Calu3 (cell line): ENCODE data around the gene CEMIP. TPM values are rescaled to one million over a fixed set of nuclear protein-coding genes. Genes with fewer than 3 reads are reported as not detected.

Experiments used
- BruUV-seq: library from RNA; stranded (reverse); fragments of 400-500 nt; replicated peaks from 2 replicates; lab custom pipeline; 2021; lab: Mats Ljungman, UMichigan
- CTCF ChIA-PET: fragments of 300-600 bp; sonication (Branson Sonifier 250); formaldehyde crosslinking; loops from one replicate; lab custom pipeline; 2022; ENCODE audit warnings: antibody characterized with exemption; lab: Charles Lee
- DNase-seq: peaks from one replicate; pipeline ENCODE4 v3.0.0; 2022
- H3K27ac Mint-ChIP-seq: one replicate; pipeline ENCODE4 v1.8.0; 2022; ENCODE audit warnings: mixed read lengths; ENCODE audit not compliant: unreplicated experiment
- H3K27me3 Mint-ChIP-seq: one replicate; pipeline ENCODE4 v1.8.0; 2022; ENCODE audit warnings: mixed read lengths; ENCODE audit not compliant: unreplicated experiment
- H3K36me3 Mint-ChIP-seq: one replicate; pipeline ENCODE4 v1.8.0; 2022; ENCODE audit warnings: mild to moderate bottlenecking, moderate library complexity, mixed read lengths; ENCODE audit not compliant: insufficient read depth, unreplicated experiment
- H3K4me1 Mint-ChIP-seq: one replicate; pipeline ENCODE4 v1.8.0; 2022; ENCODE audit warnings: mild to moderate bottlenecking, low read depth, mixed read lengths; ENCODE audit not compliant: unreplicated experiment
- H3K4me3 Mint-ChIP-seq: one replicate; pipeline ENCODE4 v1.8.0; 2022; ENCODE audit warnings: mild to moderate bottlenecking, low read depth, moderate library complexity, mixed read lengths; ENCODE audit not compliant: unreplicated experiment
- H3K9me3 Mint-ChIP-seq: one replicate; pipeline ENCODE4 v1.8.0; 2022; ENCODE audit warnings: low read depth, mixed read lengths; ENCODE audit not compliant: unreplicated experiment
- intact Hi-C: fragments of 100-400 bp; cut with micrococcal nuclease; formaldehyde crosslinking; loops from one replicate; pipeline ENCODE4 v1.10.0; 2022; ENCODE audit not compliant: unreplicated experiment
- total RNA-seq: library from RNA; stranded (reverse); gene quantifications from 2 replicates; pipeline ENCODE4 v1.2.3, GENCODE V29; 2022
- TF ChIP-seq, protein P1 (sequence below): fragments of 200-600 bp; IDR thresholded peaks from one replicate; pipeline ENCODE4 v1.8.0; 2022; ENCODE audit warnings: antibody characterized with exemption; ENCODE audit not compliant: unreplicated experiment

CEMIP gene
- total RNA-seq, 1 experiment from 2014 or later: 1.8 TPM

DNA sequence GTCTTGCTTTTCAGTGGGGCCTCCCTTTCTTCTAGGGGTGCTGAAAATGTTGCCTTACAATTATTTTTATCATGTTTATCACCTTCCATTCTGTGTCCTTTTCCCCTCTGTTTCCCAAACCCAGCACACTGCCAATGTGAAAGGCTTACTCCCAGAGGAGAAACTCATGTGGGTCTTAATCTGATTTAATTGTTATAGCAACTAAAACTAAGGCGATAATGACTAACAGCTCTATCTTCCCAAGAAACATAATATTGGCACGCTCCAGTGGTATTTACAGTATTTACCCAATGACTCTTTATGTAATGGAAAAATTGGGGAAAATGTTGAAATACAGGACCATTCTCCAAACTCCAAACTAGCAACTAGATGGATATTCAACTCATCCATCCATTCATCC lies 152.0 kb downstream of the CEMIP start:
- no peak for DNase-seq
- H3K27me3 Mint-ChIP-seq: no peaks in the 10 kb centered on the region
- BruUV-seq: no TSS peak
- no peak overlapping the region for H3K4me3 Mint-ChIP-seq
- intact Hi-C loops: no loop called here
- H3K9me3 Mint-ChIP-seq: no peaks in the 10 kb centered on the region
- no peaks in the 10 kb centered on the region for H3K36me3 Mint-ChIP-seq
- peaks cover 13% of the 10 kb centered on the region for H3K4me1 Mint-ChIP-seq
- no peak overlapping the region for H3K27ac Mint-ChIP-seq
- TF ChIP-seq, protein P1, sequence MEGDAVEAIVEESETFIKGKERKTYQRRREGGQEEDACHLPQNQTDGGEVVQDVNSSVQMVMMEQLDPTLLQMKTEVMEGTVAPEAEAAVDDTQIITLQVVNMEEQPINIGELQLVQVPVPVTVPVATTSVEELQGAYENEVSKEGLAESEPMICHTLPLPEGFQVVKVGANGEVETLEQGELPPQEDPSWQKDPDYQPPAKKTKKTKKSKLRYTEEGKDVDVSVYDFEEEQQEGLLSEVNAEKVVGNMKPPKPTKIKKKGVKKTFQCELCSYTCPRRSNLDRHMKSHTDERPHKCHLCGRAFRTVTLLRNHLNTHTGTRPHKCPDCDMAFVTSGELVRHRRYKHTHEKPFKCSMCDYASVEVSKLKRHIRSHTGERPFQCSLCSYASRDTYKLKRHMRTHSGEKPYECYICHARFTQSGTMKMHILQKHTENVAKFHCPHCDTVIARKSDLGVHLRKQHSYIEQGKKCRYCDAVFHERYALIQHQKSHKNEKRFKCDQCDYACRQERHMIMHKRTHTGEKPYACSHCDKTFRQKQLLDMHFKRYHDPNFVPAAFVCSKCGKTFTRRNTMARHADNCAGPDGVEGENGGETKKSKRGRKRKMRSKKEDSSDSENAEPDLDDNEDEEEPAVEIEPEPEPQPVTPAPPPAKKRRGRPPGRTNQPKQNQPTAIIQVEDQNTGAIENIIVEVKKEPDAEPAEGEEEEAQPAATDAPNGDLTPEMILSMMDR: no peak
- CTCF ChIA-PET: no interaction called here

DNA sequence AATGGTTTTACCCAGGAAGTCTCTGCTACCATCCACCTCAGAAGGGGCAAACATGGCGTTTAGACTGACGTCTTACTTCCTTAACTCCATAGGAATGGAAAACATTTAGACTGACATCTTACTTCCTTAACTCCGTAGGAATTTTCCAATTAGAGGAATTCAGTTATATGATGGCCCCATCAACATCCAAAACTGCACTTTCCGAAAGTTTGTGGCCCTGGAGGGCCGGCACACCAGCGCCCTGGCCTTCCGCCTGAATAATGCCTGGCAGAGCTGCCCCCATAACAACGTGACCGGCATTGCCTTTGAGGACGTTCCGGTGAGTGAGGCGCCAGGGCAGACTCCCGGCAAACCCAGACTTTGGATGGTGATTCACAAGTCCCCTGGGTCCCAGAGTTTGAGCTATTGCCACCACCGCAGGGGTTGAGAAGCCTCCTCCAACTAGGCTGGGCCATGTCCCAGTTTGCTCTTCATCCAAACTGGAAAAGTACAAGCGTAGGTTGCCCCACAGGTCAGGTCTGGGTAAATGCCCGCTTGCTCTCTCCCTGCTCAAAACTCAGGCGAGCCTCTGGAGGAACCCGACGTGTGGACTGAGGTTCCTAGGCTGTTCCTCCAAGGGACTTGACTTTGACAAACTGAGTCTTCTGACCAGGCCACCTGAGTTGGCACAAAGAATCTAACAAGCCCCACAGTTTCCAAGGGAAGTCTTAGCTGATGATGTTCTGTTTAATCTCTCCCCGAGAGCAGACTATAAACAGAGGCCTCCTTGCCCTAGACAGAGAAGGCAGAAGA lies 152.7 kb downstream of the CEMIP start:
- CTCF ChIA-PET: no interaction called here
- BruUV-seq: no TSS peak
- TF ChIP-seq, protein P1: no peak
- H3K4me1 Mint-ChIP-seq: peaks cover 13% of the 10 kb centered on the region
- intact Hi-C loops: no loop called here
- no peak for DNase-seq
- no peak overlapping the region for H3K4me3 Mint-ChIP-seq
- H3K27me3 Mint-ChIP-seq: no peaks in the 10 kb centered on the region
- no peaks in the 10 kb centered on the region for H3K36me3 Mint-ChIP-seq
- no peak overlapping the region for H3K27ac Mint-ChIP-seq
- no peaks in the 10 kb centered on the region for H3K9me3 Mint-ChIP-seq

DNA sequence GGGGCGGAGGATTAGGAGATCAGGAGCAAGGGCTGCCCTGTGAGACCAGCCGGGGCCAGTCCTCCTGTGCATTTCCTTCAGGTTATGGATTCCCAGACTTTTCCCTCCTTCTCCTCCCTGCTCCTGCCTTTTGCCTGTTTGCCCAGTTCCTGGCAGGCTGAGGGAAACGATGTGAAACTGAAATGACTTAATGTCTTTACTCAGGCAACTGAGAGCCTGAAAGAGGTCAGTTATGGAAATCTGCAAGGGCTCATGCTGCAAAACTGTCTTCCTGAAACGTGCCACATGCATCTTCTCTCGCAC lies 153.3 kb downstream of the CEMIP start:
- TF ChIP-seq, protein P1: no peak
- DNase-seq: no peak
- BruUV-seq: no TSS peak
- Mint-ChIP-seq H3K27me3 (no peaks in the 10 kb centered on the region), H3K4me1 (peaks cover 13% of the 10 kb centered on the region), H3K36me3 (no peaks in the 10 kb centered on the region), H3K27ac (no peak overlapping the region), H3K9me3 (no peaks in the 10 kb centered on the region), H3K4me3 (no peak overlapping the region)
- intact Hi-C loops: no loop called here
- CTCF ChIA-PET: no interaction called here

DNA sequence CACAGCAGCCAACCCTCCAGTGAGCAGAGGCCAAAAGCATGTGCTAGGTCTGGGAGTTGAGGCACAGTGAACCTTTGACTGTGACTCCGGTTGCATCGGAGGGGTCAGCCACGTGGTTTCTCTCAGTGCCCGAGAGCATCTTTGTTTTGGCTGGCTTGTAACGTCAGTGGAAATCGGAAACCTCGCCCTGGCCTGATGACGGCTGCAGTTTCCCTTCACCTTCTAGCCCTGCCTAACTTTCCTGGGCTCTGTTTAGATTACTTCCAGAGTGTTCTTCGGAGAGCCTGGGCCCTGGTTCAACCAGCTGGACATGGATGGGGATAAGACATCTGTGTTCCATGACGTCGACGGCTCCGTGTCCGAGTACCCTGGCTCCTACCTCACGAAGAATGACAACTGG lies 153.8 kb downstream of the CEMIP start:
- CTCF ChIA-PET: no interaction called here
- intact Hi-C loops: no loop called here
- no TSS peak for BruUV-seq
- H3K4me3 Mint-ChIP-seq: no peak overlapping the region
- TF ChIP-seq, protein P1: no peak
- no peaks in the 10 kb centered on the region for H3K27me3 Mint-ChIP-seq
- H3K36me3 Mint-ChIP-seq: no peaks in the 10 kb centered on the region
- no peak for DNase-seq
- H3K4me1 Mint-ChIP-seq: peaks cover 13% of the 10 kb centered on the region
- no peaks in the 10 kb centered on the region for H3K9me3 Mint-ChIP-seq
- H3K27ac Mint-ChIP-seq: no peak overlapping the region
